Right forelimb (tissue), 1 donor: ENCODE results near the gene SBF2.
"Not testable (repeated sequence)": the region's sequence is repeated elsewhere in the genome, so short reads cannot be mapped to it uniquely, and the experiment has no call there.

ENCODE experiments used
- DNase-seq: peaks from one replicate; pipeline ENCODE4 v3.0.0-alpha.2; 2018

SBF2 gene

GRCh38 chr11:10048350-10048749 is 245.7 kb downstream of the SBF2 start:
- DNase-seq: no peak

DNA sequence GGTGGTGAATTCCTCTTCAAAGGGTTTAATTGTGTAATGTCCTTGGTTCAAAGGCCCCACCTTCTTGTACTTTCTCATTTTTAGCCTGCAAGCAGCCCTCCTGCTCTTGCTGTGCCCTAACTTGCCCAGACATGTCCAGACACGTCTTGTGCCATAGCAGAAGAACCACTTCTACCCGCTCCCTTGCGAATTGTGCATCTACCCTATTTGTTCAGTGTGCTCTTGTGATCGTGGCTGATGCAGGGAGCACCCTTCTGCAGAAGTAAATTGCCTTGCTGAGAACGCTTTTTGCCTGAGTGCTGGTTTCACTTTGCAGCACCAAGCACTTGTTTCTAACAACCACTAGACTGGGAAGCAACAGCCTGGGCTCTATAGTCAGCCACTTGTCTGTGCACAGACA is 249.4 kb downstream of the SBF2 start:
- no peak for DNase-seq

DNA sequence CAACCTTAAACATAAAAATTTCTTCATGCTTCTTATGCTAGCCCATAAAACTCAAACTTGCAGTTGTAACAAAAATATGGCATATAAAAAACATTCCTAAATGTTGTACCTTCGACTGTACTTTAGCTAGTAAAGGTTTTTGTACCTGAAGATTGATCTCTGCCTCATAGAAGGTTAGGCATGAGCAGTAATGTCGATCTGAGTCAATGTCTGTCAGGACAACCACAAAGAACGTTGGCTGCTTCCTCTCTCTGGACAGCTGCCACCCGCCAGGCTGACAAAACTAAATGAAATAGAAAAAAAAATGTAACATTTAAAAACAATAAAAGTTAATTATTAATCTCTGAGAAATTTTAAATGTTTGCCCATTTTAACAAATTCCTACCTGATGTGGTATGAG is 251.3 kb downstream of the SBF2 start:
- DNase-seq: no peak

- no peak for DNase-seq
Observed at GRCh38 chr11:10041748-10042446, 252.1 kb downstream of the SBF2 start.

GRCh38 chr11:10041332-10041731 is 252.7 kb downstream of the SBF2 start:
- DNase-seq: no peak

- DNase-seq: no peak
Observed at GRCh38 chr11:10038521-10039302, 255.3 kb downstream of the SBF2 start.

DNA sequence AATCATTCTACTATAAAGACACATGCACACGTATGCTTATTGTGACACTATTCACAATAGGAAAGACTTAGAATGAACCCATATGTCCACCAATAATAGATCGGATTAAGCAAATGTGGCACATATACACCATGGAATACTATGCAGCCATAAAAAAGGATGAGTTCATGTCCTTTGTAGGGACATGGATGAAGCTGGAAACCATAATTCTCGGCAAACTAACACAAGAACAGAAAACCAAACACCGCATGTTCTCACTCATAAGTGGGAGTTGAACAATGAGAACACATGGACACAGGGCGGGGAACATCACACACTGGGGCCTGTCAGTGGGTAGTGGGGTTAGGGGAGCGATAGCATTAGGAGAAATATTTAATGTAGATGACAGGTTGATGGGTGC is 258.1 kb downstream of the SBF2 start:
- DNase-seq: not testable (repeated sequence)

GRCh38 chr11:10032935-10033334 is 261.1 kb downstream of the SBF2 start:
- no peak for DNase-seq

- no peak for DNase-seq
Observed at GRCh38 chr11:10030122-10030490, 263.9 kb downstream of the SBF2 start.

- no peak for DNase-seq
Observed at GRCh38 chr11:10029386-10030121, 264.5 kb downstream of the SBF2 start.

DNA sequence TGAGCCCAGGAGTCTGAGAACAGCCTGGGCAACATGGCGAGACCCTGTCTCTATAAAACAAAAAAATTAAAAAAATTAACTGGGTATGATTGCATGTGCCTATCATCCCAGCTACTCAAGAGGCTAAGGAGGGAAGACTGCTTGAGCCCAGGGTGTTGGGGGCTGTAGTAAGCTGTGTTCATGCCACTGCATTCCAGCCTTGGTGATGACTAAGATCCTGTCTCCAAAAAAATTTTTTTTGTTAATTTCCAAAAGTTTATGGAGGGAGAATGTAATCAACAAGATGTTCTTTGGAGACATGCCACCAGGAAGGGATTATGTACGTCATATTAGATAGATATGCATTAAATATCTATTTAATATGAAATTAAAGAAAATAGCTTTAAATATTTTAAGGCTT is 267.5 kb downstream of the SBF2 start:
- DNase-seq: no peak

GRCh38 chr11:10023212-10023611 is 270.8 kb downstream of the SBF2 start:
- DNase-seq: no peak

DNA sequence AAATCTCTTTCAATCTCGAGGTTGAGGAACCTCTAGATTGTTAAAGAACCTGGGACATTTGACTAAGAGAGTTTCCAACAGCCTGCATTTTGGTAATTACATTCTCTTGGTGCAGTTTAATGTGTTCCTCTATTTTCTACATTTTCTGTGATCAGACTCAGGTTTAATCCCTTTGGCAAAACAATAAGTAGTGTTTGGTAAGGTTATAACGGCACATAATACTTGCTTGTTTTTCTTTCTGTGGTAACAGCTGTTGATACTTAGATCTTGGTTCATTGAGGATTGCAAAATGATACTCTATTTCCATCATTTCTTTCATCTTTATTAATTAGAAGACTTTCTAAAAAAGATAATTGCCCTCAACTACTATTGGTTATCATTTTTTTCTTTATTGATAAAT is 271.3 kb downstream of the SBF2 start:
- DNase-seq: no peak

DNA sequence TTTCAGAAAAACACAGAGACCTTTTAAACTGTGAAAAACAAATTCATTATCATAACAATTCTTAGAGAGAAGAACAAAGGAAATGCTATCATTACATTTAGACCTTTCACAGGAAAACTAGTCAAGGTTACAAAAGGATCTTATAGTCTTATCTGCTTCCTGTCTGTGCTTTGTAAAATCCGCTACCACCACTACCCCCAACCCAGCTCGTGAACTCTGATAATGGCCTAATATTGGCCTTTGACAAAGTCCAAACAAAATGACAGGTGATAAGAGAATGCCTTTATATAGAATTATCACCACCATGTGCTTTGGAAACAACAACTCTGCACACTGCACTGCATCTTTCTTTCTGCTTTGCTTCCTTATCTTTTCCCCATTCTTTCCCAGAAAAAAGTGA is 272.5 kb downstream of the SBF2 start:
- DNase-seq: no peak

GRCh38 chr11:10019906-10020682 is 273.9 kb downstream of the SBF2 start:
- no peak for DNase-seq

DNA sequence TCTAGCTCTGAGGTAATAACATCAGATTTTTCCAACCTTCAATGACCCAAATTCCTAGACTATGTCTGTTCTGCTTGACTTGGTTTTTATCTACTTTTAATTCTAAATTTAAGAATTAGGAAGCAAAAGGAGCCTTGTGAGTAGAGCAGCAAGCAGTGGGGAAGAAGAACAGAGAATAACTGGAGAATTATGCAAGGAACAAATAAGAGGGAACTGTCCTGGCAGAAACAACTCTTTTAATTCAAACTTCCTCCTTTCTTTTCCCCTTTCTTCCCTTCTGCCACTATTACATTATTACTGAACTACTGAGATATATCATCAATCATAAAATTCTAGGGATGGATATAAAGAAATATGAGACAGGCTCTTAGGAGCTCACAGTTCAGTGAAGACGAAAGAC is 276.1 kb downstream of the SBF2 start:
- no peak for DNase-seq

DNA sequence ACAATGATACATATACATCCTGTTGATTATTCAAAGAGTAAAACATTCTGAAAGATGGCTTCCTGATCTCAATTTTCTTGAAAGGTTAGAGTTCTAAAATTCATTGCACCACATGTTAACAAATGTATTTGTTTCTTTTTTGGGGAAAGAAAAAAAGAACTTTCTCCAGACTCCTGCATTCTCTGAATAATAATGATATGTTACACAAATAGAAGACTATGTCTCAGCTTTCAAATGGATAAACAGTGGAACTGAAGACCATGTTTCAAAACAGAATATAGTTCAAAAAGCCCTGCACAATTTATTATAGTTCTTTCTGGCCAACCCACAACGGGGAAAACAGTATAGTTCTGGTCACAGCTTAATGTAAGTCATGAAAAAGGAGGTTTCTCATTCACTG is 277.0 kb downstream of the SBF2 start:
- no peak for DNase-seq

DNA sequence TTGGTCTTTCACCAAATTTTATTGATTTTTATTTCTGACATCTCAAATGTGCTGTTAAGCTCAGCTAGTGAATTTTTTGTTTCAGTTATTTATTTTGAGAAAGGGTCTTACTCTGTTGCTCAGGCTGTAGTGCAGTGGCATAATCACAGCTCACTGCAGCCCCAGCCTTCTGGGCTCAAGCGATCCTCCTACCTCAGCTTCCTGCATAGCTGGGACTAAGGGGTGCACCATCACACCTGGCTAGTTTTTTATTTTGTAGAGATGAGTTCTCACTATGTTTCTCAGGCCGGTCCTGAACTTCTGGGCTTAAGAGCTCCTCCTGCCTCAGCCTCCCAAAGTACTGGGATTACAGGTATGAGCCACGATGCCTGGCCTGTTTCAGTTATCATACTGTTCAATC is 282.0 kb downstream of the SBF2 start:
- no peak for DNase-seq

DNA sequence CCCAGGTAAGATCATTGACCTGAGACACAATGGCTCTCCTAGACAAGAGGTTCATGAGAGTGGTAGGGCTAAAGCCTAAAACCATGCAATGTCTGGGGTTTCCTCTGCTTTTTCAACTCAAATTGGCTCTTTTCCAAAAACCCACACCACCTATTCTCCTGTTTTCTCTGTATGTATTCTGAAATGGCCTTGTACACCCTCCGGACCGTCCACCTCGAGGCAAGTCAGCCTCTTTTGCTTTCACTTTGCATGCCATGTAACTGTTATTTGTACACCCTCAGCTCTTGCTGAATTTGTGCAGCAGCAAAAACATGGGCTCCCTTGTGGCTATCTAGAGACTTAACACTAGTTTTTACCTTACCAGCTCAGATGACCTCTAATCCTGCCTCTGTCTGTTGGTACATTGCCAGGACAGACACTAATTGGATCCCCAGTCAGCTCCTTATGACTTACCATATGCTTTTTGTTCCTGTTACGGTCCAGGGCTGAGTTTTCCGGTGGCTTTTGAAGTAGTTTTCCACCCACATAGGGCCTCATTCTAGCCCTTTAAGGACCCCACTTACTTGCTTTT is 288.0 kb downstream of the SBF2 start:
- no peak for DNase-seq

DNA sequence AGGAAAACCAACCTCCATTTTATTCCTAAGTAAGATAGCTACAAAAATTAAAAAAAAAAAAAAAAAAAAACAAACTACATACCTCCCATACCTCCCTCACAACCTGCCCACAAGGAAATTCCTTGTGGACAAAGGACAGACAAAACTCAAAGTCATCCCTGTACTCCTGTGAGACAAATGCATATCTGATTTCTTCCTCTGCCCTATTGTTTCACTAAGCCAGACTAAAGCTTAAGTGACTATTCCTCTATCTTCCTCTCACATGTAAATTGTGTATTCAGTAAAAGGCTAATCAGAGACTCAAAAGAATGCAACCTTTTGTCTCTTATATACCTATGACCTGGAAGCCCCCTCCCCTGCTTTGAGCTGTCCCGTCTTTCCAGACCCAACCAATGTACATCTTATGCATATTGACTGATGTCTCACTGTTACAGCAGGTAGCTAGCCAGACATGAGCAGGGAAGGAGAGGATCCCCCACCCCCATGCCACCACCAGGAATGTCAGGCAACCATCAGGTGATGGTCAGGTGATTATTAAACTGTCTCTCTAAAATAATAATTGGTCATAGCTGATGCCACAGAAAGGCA is 289.4 kb downstream of the SBF2 start:
- no peak for DNase-seq

DNA sequence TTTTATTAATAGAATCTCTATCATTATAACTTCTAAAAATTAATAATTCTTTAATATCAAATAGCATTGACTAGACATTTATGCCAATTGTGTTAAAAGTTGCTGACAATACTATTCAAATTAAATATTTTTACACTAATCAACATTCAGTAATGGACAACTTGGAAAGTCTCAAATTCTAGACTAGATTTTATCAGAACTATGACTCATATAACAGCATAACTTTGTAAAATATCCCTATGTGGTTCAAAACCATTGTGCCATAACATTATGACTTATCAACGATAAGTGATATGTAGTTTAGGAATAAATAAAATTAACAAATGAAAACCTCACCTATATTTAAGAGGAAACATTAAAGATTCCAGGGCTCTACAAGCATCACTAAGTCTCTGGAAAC is 291.8 kb downstream of the SBF2 start:
- DNase-seq: no peak

GRCh38 chr11:9992306-9992705 is 301.7 kb downstream of the SBF2 start:
- DNase-seq: no peak
